ENCODE results near the gene TBX4. TPM values are rescaled to one million over a fixed set of nuclear protein-coding genes. Genes with fewer than 3 reads are reported as not detected.

TBX4 gene
- total RNA-seq, 4 donors from 2014 or later = 0.54 TPM; not detected in 3

- DNase-seq = no peak
- Histone ChIP-seq H3K9me3 (no peaks in the 10 kb centered on the region), H3K4me1 (peaks cover 16 to 36% of the 10 kb centered on the region in 2 donors), H3K4me3 (replicated peaks in 1 of 3) (no peak overlapping the region), H3K27ac (no peak overlapping the region), H3K36me3 (no peaks in the 10 kb centered on the region), H3K27me3 (peaks cover 71% of the 10 kb centered on the region)
- intact Hi-C loops (cut with DNase I) = no loop called here
- 64 to 65% methylated on average over 5 to 8 of the region's 47 CpGs for WGBS, 2 donors
- TF ChIP-seq POLR2A (IDR thresholded peaks at IDR 0.05) (no peak), CTCF (IDR thresholded peaks at IDR 0.05) (no peak)
Measured at GRCh38 chr17:61456061-61456681, 3.9 kb downstream of the TBX4 start.

- DNase-seq = no peak
- no peak overlapping the region for H3K4me3 ChIP-seq (replicated peaks in 1 of 3)
- H3K27me3 ChIP-seq = peaks cover 71% of the 10 kb centered on the region
- intact Hi-C loops (cut with DNase I) = no loop called here
- peaks cover 13 to 35% of the 10 kb centered on the region in 2 donors for H3K4me1 ChIP-seq
- no peaks in the 10 kb centered on the region for H3K36me3 ChIP-seq
- no peaks in the 10 kb centered on the region for H3K9me3 ChIP-seq
- WGBS, 2 donors = 6 to 10% methylated on average over 9 to 30 of the region's 45 CpGs
- no peak for TF ChIP-seq CTCF (IDR thresholded peaks at IDR 0.05)
- no peak for TF ChIP-seq POLR2A (IDR thresholded peaks at IDR 0.05)
- no peak overlapping the region for H3K27ac ChIP-seq
Measured at GRCh38 chr17:61456688-61457225, 4.5 kb downstream of the TBX4 start.

- Histone ChIP-seq H3K9me3 (no peaks in the 10 kb centered on the region), H3K4me3 (replicated peaks in 1 of 3) (no peak overlapping the region), H3K4me1 (peaks cover 6 to 35% of the 10 kb centered on the region in 2 donors), H3K36me3 (no peaks in the 10 kb centered on the region), H3K27ac (no peak overlapping the region), H3K27me3 (peaks cover 69% of the 10 kb centered on the region)
- TF ChIP-seq POLR2A (IDR thresholded peaks at IDR 0.05) = no peak
- WGBS, 2 donors = 7 to 12% methylated on average over 19 to 28 of the region's 39 CpGs
- intact Hi-C loops (cut with DNase I) = no loop called here
- DNase-seq = no peak
Measured at GRCh38 chr17:61457226-61457983, 5.2 kb downstream of the TBX4 start.

- H3K27me3 ChIP-seq = peaks cover 69% of the 10 kb centered on the region
- WGBS, 2 donors = 11 to 14% methylated on average over 14 of the region's 14 CpGs
- TF ChIP-seq CTCF (IDR thresholded peaks at IDR 0.05) (no peak), POLR2A (IDR thresholded peaks at IDR 0.05) (no peak)
- intact Hi-C loops (cut with DNase I) = no loop called here
- no peak overlapping the region for H3K4me3 ChIP-seq (replicated peaks in 1 of 3)
- H3K27ac ChIP-seq = no peak overlapping the region
- H3K4me1 ChIP-seq = peaks cover 6 to 33% of the 10 kb centered on the region in 2 donors
- no peaks in the 10 kb centered on the region for H3K36me3 ChIP-seq
- no peaks in the 10 kb centered on the region for H3K9me3 ChIP-seq
- DNase-seq = no peak
Measured at GRCh38 chr17:61458000-61458399, 5.8 kb downstream of the TBX4 start.

GRCh38 chr17:61458421-61459141 lies 6.4 kb downstream of the TBX4 start:
- Histone ChIP-seq H3K9me3 (no peaks in the 10 kb centered on the region), H3K27me3 (peaks cover 64% of the 10 kb centered on the region), H3K4me3 (replicated peaks in 1 of 3) (no peak overlapping the region), H3K36me3 (no peaks in the 10 kb centered on the region), H3K4me1 (peaks cover 6 to 33% of the 10 kb centered on the region in 2 donors), H3K27ac (no peak overlapping the region)
- WGBS, 2 donors = 39 to 48% methylated on average over 5 of the region's 5 CpGs
- intact Hi-C loops (cut with DNase I) = no loop called here
- no peak for DNase-seq
- TF ChIP-seq POLR2A (IDR thresholded peaks at IDR 0.05) = no peak
- TF ChIP-seq CTCF (IDR thresholded peaks at IDR 0.05) = no peak

Data from thyroid gland (tissue), 4 donors.